Right lung (tissue), 5 donors: ENCODE data around the gene RPS27A. TPM values are rescaled to one million over a fixed set of nuclear protein-coding genes. Genes with fewer than 3 reads are reported as not detected.
A peak's percentile ranks its signal among the peaks of the same experiment; 100 is the strongest.

ENCODE experiments used
- DNase-seq, 2 donors: peaks; one replicate each; pipeline ENCODE4 v3.0.0-alpha.2; 2013
- polyA plus RNA-seq, 5 donors: library from polyadenylated mRNA; unstranded; fragments of 120-200 nt; gene quantifications; one replicate each; pipeline versions ENCODE4 v1.2.1 to v1.2.3, GENCODE V29; 2013; ENCODE audit warnings: inconsistent platforms in 1 of 5, low replicate concordance in 1 of 5; ENCODE audit not compliant: insufficient read length in 5 of 5, insufficient read depth in 1 of 5

The RPS27A gene
- polyA plus RNA-seq, 5 donors = 2,184 to 2,629 (median 2,272) TPM

- peak; percentile 77 to 83 for DNase-seq
Measured at GRCh38 chr2:55282110-55282917, 49.8 kb downstream of the RPS27A start.

DNA sequence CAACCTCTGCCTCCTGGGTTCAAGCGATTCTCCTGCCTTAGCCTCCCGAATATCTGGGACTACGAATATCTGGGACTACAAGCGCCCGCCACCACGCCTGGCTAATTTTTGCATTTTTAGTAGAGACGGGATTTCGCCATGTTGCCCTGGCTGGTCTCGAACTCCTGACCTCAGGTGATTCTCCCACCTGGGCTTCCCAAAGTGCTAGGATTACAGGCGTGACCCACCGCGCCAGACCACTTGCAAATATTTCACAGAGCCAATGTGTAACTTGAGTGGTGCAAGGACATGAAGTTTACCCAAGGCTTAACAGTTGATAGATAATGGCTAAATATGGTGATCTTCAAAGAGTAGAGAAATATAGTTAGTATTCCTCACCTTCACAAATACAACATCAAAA, 50.6 kb downstream of the RPS27A start:
- no peak for DNase-seq

Other genes with a start within 250 kb of the RPS27A start
- 100 to 1,000 TPM; 175 to 207 (median 195) TPM for gene RTN4, start 182.2 kb upstream of the RPS27A start, polyA plus RNA-seq
- gene CLHC1, start 395 bp upstream of the RPS27A start, polyA plus RNA-seq = 10 to 100 TPM; 27.4 to 48.1 (median 32.9) TPM
- gene MTIF2, start 36.5 kb downstream of the RPS27A start, polyA plus RNA-seq = 10 to 100 TPM; 24.3 to 39.9 (median 33.2) TPM
- gene CCDC88A, start 187.2 kb downstream of the RPS27A start, polyA plus RNA-seq = 100 to 1,000 TPM in 2 of 5 donors, 10 to 100 TPM in 3; 63.2 to 129 (median 98.1) TPM